Mucosa of descending colon (tissue), 3 donors: ENCODE results near the gene IL17A. TPM values are rescaled to one million over a fixed set of nuclear protein-coding genes. Genes with fewer than 3 reads are reported as not detected.

Experiments
- ATAC-seq: fragments of 200-7000 bp; cut with Tn5 transposase; one replicate; pipeline ENCODE4 v1.9.1; 2020; ENCODE audit warnings: mild to moderate bottlenecking, moderate library complexity
- DNase-seq, 3 donors: peaks; one replicate each; pipeline ENCODE4 v3.0.0-alpha.2; 2020
- H3K36me3 ChIP-seq: fragments of 200-600 bp; one replicate; pipeline ENCODE4 v1.8.0; 2021; ENCODE audit warnings: low read depth, mild to moderate bottlenecking
- H3K4me1 ChIP-seq: fragments of 200-600 bp; one replicate; pipeline ENCODE4 v1.8.0; 2021; ENCODE audit warnings: low read depth, mild to moderate bottlenecking
- H3K4me3 ChIP-seq: fragments of 200-600 bp; one replicate; pipeline ENCODE4 v1.8.0; 2021; ENCODE audit warnings: mild to moderate bottlenecking
- H3K9me3 ChIP-seq: fragments of 200-600 bp; one replicate; pipeline ENCODE4 v1.8.0; 2021; ENCODE audit warnings: mild to moderate bottlenecking
- CTCF ChIP-seq: fragments of 200-600 bp; IDR thresholded peaks from one replicate; pipeline ENCODE4 v1.8.0; 2022; ENCODE audit warnings: antibody characterized with exemption, mild to moderate bottlenecking
- intact Hi-C, 2 donors: fragments of 100-400 bp; cut with DNase I in 1 of 2; cut with micrococcal nuclease in 1 of 2; formaldehyde crosslinking; loops; one replicate each; pipeline versions ENCODE4 v1.11.0 to v1.11.1; 2022; cut with DNase I, micrococcal nuclease
- total RNA-seq, 3 donors: library from RNA; stranded (reverse); fragmentation: NEBNext Ultra II Directional in 2 of 3; extraction: Animal tissue kit (Norgen Biotek cat#: 25700) in 2 of 3; gene quantifications; one replicate each; pipeline versions ENCODE4 v1.2.1 to v1.2.4, GENCODE V29; 2021 to 2023
- donor health status: DM: no; HTN: no; CAD: no; lungs with moderate emphysema.
- donor health status: DM: no; HTN: no; CAD: no.
- donor health status: DM: no; HTN: yes; CAD: no.

Gene IL17A
- total RNA-seq, 3 donors from 2014 or later = not detected

GRCh38 chr6:52180787-52181558 is 5.2 kb upstream of the IL17A start:
- no peak for TF ChIP-seq CTCF
- no peaks in the 10 kb centered on the region for H3K9me3 ChIP-seq
- H3K36me3 ChIP-seq = no peaks in the 10 kb centered on the region
- no peak for ATAC-seq
- intact Hi-C loops = no loop called here
- no peak for DNase-seq
- H3K4me3 ChIP-seq = no peak overlapping the region
- H3K4me1 ChIP-seq = no peaks in the 10 kb centered on the region

- Histone ChIP-seq H3K4me1 (no peaks in the 10 kb centered on the region), H3K4me3 (no peak overlapping the region), H3K9me3 (no peaks in the 10 kb centered on the region), H3K36me3 (no peaks in the 10 kb centered on the region)
- ATAC-seq = no peak
- TF ChIP-seq CTCF = no peak
- DNase-seq = no peak
- intact Hi-C loops = no loop called here
These were observed 3.0 kb upstream of the IL17A start for GRCh38 chr6:52183131-52183713.

- Histone ChIP-seq H3K9me3 (no peaks in the 10 kb centered on the region), H3K4me1 (no peaks in the 10 kb centered on the region), H3K4me3 (no peak overlapping the region), H3K36me3 (no peaks in the 10 kb centered on the region)
- no peak for TF ChIP-seq CTCF
- intact Hi-C loops = no loop called here
- DNase-seq (no peak), ATAC-seq (no peak)
These were observed 305 bp downstream of the IL17A start for GRCh38 chr6:52186480-52186879.

GRCh38 chr6:52187098-52187497 is 923 bp downstream of the IL17A start:
- no peaks in the 10 kb centered on the region for H3K9me3 ChIP-seq

GRCh38 chr6:52189974-52190373 is 3.8 kb downstream of the IL17A start:
- no peaks in the 10 kb centered on the region for H3K9me3 ChIP-seq
- H3K4me1 ChIP-seq = no peaks in the 10 kb centered on the region
- DNase-seq (no peak), ATAC-seq (no peak)
- intact Hi-C loops = no loop called here
- H3K36me3 ChIP-seq = no peaks in the 10 kb centered on the region
- no peak for TF ChIP-seq CTCF
- no peak overlapping the region for H3K4me3 ChIP-seq

More at GRCh38 chr6:52187098-52187497, 923 bp downstream of the IL17A start:
- ATAC-seq (no peak), DNase-seq (no peak)
- no peak for TF ChIP-seq CTCF
- Histone ChIP-seq H3K4me1 (no peaks in the 10 kb centered on the region), H3K4me3 (no peak overlapping the region), H3K36me3 (no peaks in the 10 kb centered on the region)
- intact Hi-C loops = no loop called here
